Naive thymus-derived CD4-positive, alpha-beta T cell (primary cell): ENCODE measurements around the gene CREB3L1. TPM values are rescaled to one million over a fixed set of nuclear protein-coding genes. Genes with fewer than 3 reads are reported as not detected.

Experiments
- ATAC-seq: fragments of 150-1000 bp; cut with Tn5 transposase; 2 replicates; pipeline ENCODE4 v1.10.0; 2021; ENCODE audit warnings: mild to moderate bottlenecking, moderate library complexity
- CTCF ChIA-PET: fragments of 350-600 bp; sonication (Branson Sonifier 250); formaldehyde crosslinking; loops from one replicate; lab custom pipeline; 2021; ENCODE audit warnings: antibody characterized with exemption; lab: Charles Lee
- POLR2A ChIA-PET: fragments of 350-600 bp; sonication (Branson Sonifier 250); formaldehyde crosslinking; loops from one replicate; lab custom pipeline; 2021; ENCODE audit warnings: antibody characterized with exemption, inconsistent platforms; lab: Charles Lee
- DNase-seq, 9 donors: peaks; one replicate each; pipeline versions ENCODE4 v3.0.0 to v3.0.0-alpha.2; 2020 to 2022; ENCODE audit warnings: mixed read lengths in 1 of 9
- H3K27ac ChIP-seq: one replicate; pipeline ENCODE4 v1.7.0; 2013; ENCODE audit warnings: mild to moderate bottlenecking, low read depth, low read length, moderate library complexity
- H3K27me3 ChIP-seq, 2 donors: one replicate each; pipeline ENCODE4 v1.7.0; 2013; ENCODE audit warnings: low read length in 2 of 2, mild to moderate bottlenecking in 2 of 2, moderate library complexity in 2 of 2; ENCODE audit not compliant: control insufficient read depth in 2 of 2, insufficient read depth in 2 of 2
- H3K36me3 ChIP-seq, 3 experiments: 1 replicate in 2 of 3; 2 replicates in 1 of 3; pipeline ENCODE4 v1.7.0; 2013; ENCODE audit warnings: low read length in 3 of 3, mild to moderate bottlenecking in 3 of 3, moderate library complexity in 1 of 3; ENCODE audit not compliant: insufficient read depth in 3 of 3, control insufficient read depth in 2 of 3
- H3K4me1 ChIP-seq, 2 donors: one replicate each; pipeline ENCODE4 v1.7.0; 2013; ENCODE audit warnings: low read length in 2 of 2, mild to moderate bottlenecking in 2 of 2, moderate library complexity in 1 of 2; ENCODE audit not compliant: control insufficient read depth in 2 of 2, insufficient read depth in 2 of 2
- H3K4me3 ChIP-seq: 2 replicates; pipeline ENCODE4 v1.7.0; 2013; ENCODE audit warnings: mild to moderate bottlenecking, low read length
- H3K9me3 ChIP-seq, 3 experiments: 1 replicate in 2 of 3; 2 replicates in 1 of 3; pipeline ENCODE4 v1.7.0; 2013; ENCODE audit warnings: low read length in 3 of 3; ENCODE audit not compliant: control insufficient read depth in 2 of 3
- H3K27ac Mint-ChIP-seq, 9 donors: one replicate each; pipeline ENCODE4 v1.8.0; 2020 to 2022; ENCODE audit warnings: mixed read lengths in 9 of 9, mild to moderate bottlenecking in 8 of 9, moderate library complexity in 5 of 9, inconsistent platforms in 2 of 9
- H3K27me3 Mint-ChIP-seq, 5 donors: one replicate each; pipeline ENCODE4 v1.8.0; 2021 to 2022; ENCODE audit warnings: mixed read lengths in 5 of 5, mild to moderate bottlenecking in 1 of 5
- H3K36me3 Mint-ChIP-seq, 5 donors: one replicate each; pipeline ENCODE4 v1.8.0; 2020 to 2022; ENCODE audit warnings: mixed read lengths in 5 of 5, mild to moderate bottlenecking in 3 of 5, inconsistent platforms in 1 of 5
- H3K4me1 Mint-ChIP-seq, 7 donors: one replicate each; pipeline ENCODE4 v1.8.0; 2020 to 2022; ENCODE audit warnings: mixed read lengths in 7 of 7, mild to moderate bottlenecking in 3 of 7, inconsistent platforms in 1 of 7
- H3K4me3 Mint-ChIP-seq, 10 donors: one replicate each; pipeline ENCODE4 v1.8.0; 2020 to 2022; ENCODE audit warnings: mild to moderate bottlenecking in 10 of 10, mixed read lengths in 10 of 10, moderate library complexity in 6 of 10, inconsistent platforms in 2 of 10
- H3K9me3 Mint-ChIP-seq, 11 donors: one replicate each; pipeline ENCODE4 v1.8.0; 2020 to 2022; ENCODE audit warnings: mixed read lengths in 11 of 11, mild to moderate bottlenecking in 4 of 11, inconsistent platforms in 1 of 11, moderate library complexity in 1 of 11
- intact Hi-C, 2 donors: fragments of 100-400 bp; cut with micrococcal nuclease; formaldehyde crosslinking; loops; one replicate each; pipeline ENCODE4 v1.15.1; 2023
- polyA plus RNA-seq, 2 donors: library from polyadenylated mRNA; unstranded; fragments of 300-500 nt; fragmentation: Illumina TruSeq; gene quantifications; one replicate each; pipeline ENCODE4 v1.2.3, GENCODE V29; 2021
- total RNA-seq, 6 experiments: library from RNA in 5 of 6; stranded (reverse) in 5 of 6; gene quantifications; 1 replicate in 5 of 6; 2 replicates in 1 of 6; pipeline ENCODE4 v1.2.3 and lab custom pipeline; 2021 to 2026

Gene CREB3L1
- total and polyA plus RNA-seq, 7 experiments from 2014 or later: not detected

DNA sequence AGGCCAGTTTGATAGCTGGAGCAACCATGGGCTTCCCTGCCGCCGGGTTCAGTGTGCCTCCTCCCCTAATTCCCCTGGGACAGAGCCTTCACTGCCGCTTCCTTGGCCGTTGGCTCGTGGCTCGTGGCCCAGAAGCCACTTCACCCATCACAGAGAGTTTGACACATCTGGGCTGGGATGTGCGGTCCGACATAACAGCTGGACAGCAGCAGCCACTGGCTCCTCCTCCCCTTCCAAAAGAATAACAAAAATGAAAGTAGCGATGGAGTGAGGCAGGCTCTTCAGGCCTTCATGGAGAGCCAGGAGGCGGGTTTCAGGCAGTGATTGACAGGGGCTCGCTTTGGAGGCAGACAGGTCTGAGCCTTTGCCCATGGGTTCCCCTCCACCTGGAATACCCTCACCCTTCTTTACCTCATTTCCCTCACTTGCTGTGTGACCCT, 8.2 kb downstream of the CREB3L1 start:
- Histone ChIP-seq H3K27me3 (no peaks in the 10 kb centered on the region), H3K27ac (no peak overlapping the region), H3K4me1 (no peaks in the 10 kb centered on the region), H3K4me3 (no peak overlapping the region), H3K9me3 (no peaks in the 10 kb centered on the region), H3K36me3 (no peaks in the 10 kb centered on the region)
- POLR2A ChIA-PET: no interaction called here
- H3K4me3 Mint-ChIP-seq: no peak overlapping the region
- DNase-seq (no peak), ATAC-seq (no peak)
- H3K9me3 Mint-ChIP-seq: no peaks in the 10 kb centered on the region
- H3K27me3 Mint-ChIP-seq: peaks cover 0 to 43% (median 6%) of the 10 kb centered on the region in 5 donors
- no peak overlapping the region for H3K27ac Mint-ChIP-seq
- H3K36me3 Mint-ChIP-seq: no peaks in the 10 kb centered on the region
- CTCF ChIA-PET: no interaction called here
- peaks cover 0 to 12% (median 6%) of the 10 kb centered on the region in 7 donors for H3K4me1 Mint-ChIP-seq
- intact Hi-C loops: no loop called here

DNA sequence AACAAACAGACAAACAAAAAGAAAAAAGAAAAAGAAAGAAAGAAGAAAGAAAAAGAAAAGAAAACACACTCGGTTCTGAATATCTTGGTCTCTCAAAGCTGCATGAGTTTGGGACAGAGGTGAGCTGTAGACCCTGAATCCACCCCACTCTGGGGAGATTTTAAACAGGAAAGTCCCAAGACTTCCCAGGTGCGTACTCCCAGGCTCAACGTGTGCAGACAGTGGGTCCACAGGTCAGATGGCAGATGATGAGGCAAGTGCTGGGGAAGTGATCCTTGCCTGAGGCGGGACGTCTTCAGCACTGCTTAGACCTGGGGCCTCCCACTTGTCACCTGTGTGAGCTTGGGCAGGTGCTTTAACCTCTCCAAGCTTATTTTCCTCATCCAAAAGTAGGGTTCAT, 9.3 kb downstream of the CREB3L1 start:
- Histone ChIP-seq H3K4me1 (no peaks in the 10 kb centered on the region), H3K4me3 (no peak overlapping the region), H3K9me3 (no peaks in the 10 kb centered on the region), H3K27ac (no peak overlapping the region), H3K36me3 (no peaks in the 10 kb centered on the region), H3K27me3 (no peaks in the 10 kb centered on the region)
- peaks cover 0 to 33% (median 6%) of the 10 kb centered on the region in 5 donors for H3K27me3 Mint-ChIP-seq
- no peak for DNase-seq
- peaks cover 0 to 3% (median 0%) of the 10 kb centered on the region in 7 donors for H3K4me1 Mint-ChIP-seq
- ATAC-seq: no peak
- CTCF ChIA-PET: no interaction called here
- H3K9me3 Mint-ChIP-seq: no peaks in the 10 kb centered on the region
- POLR2A ChIA-PET: interaction anchor here (0.6 kb wide), 1 partner anchor 268 kb away, joined by 3 read pairs; no protein-coding TSS in a partner anchor
- intact Hi-C loops: no loop called here
- no peak overlapping the region for H3K27ac Mint-ChIP-seq
- no peak overlapping the region for H3K4me3 Mint-ChIP-seq
- H3K36me3 Mint-ChIP-seq: no peaks in the 10 kb centered on the region

GRCh38 chr11:46288451-46288850, 11.0 kb downstream of the CREB3L1 start:
- H3K4me1 ChIP-seq: no peaks in the 10 kb centered on the region
- Mint-ChIP-seq H3K27me3 (peaks cover 0 to 20% (median 4%) of the 10 kb centered on the region in 5 donors), H3K4me3 (no peak overlapping the region), H3K9me3 (no peaks in the 10 kb centered on the region), H3K36me3 (no peaks in the 10 kb centered on the region), H3K27ac (no peak overlapping the region), H3K4me1 (peaks cover 0 to 3% (median 0%) of the 10 kb centered on the region in 7 donors)
- H3K4me3 ChIP-seq: no peak overlapping the region
- no peak for ATAC-seq
- intact Hi-C loops: no loop called here
- DNase-seq: no peak
- ChIA-PET CTCF (interaction anchor here (1.9 kb wide), 1 partner anchor 19 kb away, joined by 4 read pairs; no protein-coding TSS in a partner anchor), POLR2A (no interaction called here)
- H3K9me3 ChIP-seq: no peaks in the 10 kb centered on the region
- no peak overlapping the region for H3K27ac ChIP-seq
- H3K27me3 ChIP-seq: no peaks in the 10 kb centered on the region
- H3K36me3 ChIP-seq: no peaks in the 10 kb centered on the region

DNA sequence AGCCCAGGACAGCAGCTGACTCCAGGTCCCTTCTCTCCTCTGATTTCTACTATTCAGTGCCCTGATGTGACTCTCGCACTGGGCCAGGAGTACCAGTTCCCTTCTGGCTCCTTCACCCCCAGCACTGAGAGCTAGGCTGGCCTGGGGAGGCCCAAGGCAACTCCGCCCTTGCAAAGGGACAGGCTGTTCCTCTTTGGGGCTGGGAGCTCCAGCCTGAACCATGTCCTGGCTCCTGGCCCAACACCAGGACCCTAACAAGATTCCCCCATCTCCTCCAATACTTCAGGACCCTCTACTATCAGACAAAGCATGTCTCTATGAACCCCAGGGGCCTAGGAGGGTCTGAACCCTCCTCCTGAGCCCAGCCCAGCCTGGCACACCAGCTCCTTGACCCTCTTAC, 12.5 kb downstream of the CREB3L1 start:
- H3K4me1 ChIP-seq: no peaks in the 10 kb centered on the region
- DNase-seq (no peak), ATAC-seq (peak; percentile 36)
- intact Hi-C loops: no loop called here
- no peaks in the 10 kb centered on the region for H3K27me3 ChIP-seq
- Mint-ChIP-seq H3K27ac (no peak overlapping the region), H3K4me1 (peaks cover 0 to 4% (median 0%) of the 10 kb centered on the region in 7 donors), H3K27me3 (peaks cover 0 to 18% (median 2%) of the 10 kb centered on the region in 5 donors), H3K36me3 (no peaks in the 10 kb centered on the region), H3K4me3 (no peak overlapping the region), H3K9me3 (no peaks in the 10 kb centered on the region)
- H3K36me3 ChIP-seq: no peaks in the 10 kb centered on the region
- CTCF ChIA-PET: interaction anchor here (0.6 to 2.4 kb wide), 4 partner anchors 18 to 32 kb away, joined by 3 to 8 read pairs (median 4); no protein-coding TSS in a partner anchor
- no peaks in the 10 kb centered on the region for H3K9me3 ChIP-seq
- no peak overlapping the region for H3K4me3 ChIP-seq
- no peak overlapping the region for H3K27ac ChIP-seq
- POLR2A ChIA-PET: interaction anchor here (1.3 kb wide), 1 partner anchor 43 kb away, joined by 5 read pairs; no protein-coding TSS in a partner anchor

- Histone ChIP-seq H3K36me3 (no peaks in the 10 kb centered on the region), H3K4me3 (no peak overlapping the region), H3K27ac (no peak overlapping the region), H3K4me1 (peaks cover 0 to under 1% of the 10 kb centered on the region in 2 donors), H3K27me3 (no peaks in the 10 kb centered on the region), H3K9me3 (no peaks in the 10 kb centered on the region)
- DNase-seq (no peak), ATAC-seq (no peak)
- ChIA-PET CTCF (interaction anchor here (1.6 to 2.4 kb wide), 2 partner anchors 18 to 19 kb away, joined by 3 to 8 read pairs; no protein-coding TSS in a partner anchor), POLR2A (interaction anchor here (1.3 kb wide), 1 partner anchor 42 kb away, joined by 5 read pairs; no protein-coding TSS in a partner anchor)
- Mint-ChIP-seq H3K27ac (no peak overlapping the region), H3K4me1 (peaks cover 0 to 7% (median 2%) of the 10 kb centered on the region in 7 donors), H3K27me3 (peaks cover 0 to 20% (median 0%) of the 10 kb centered on the region in 5 donors), H3K9me3 (no peaks in the 10 kb centered on the region), H3K36me3 (no peaks in the 10 kb centered on the region), H3K4me3 (no peak overlapping the region)
- intact Hi-C loops: no loop called here
These were observed 13.3 kb downstream of the CREB3L1 start for GRCh38 chr11:46290598-46291309.

- H3K27ac ChIP-seq: no peak overlapping the region
- H3K36me3 Mint-ChIP-seq: no peaks in the 10 kb centered on the region
- H3K9me3 ChIP-seq: no peaks in the 10 kb centered on the region
- H3K4me3 Mint-ChIP-seq: no peak overlapping the region
- no peak overlapping the region for H3K4me3 ChIP-seq
- H3K4me1 ChIP-seq: peaks cover 5 to 7% of the 10 kb centered on the region in 2 donors
- DNase-seq: no peak
- H3K9me3 Mint-ChIP-seq: no peaks in the 10 kb centered on the region
- ATAC-seq: no peak
- no peak overlapping the region for H3K27ac Mint-ChIP-seq
- peaks cover 0 to 12% (median 7%) of the 10 kb centered on the region in 7 donors for H3K4me1 Mint-ChIP-seq
- no peaks in the 10 kb centered on the region for H3K27me3 ChIP-seq
- H3K27me3 Mint-ChIP-seq: peaks cover 0 to 27% (median 0%) of the 10 kb centered on the region in 5 donors
- ChIA-PET CTCF (interaction anchor here (1.6 to 2.4 kb wide), 2 partner anchors 17 to 18 kb away, joined by 3 to 8 read pairs; no protein-coding TSS in a partner anchor), POLR2A (no interaction called here)
- intact Hi-C loops: no loop called here
- H3K36me3 ChIP-seq: no peaks in the 10 kb centered on the region
These were observed 14.1 kb downstream of the CREB3L1 start for GRCh38 chr11:46291441-46292150.
